ENCODE measurements around the gene TMEM174.

Gene TMEM174

GRCh38 chr5:73154208-73155006 lies 18.6 kb upstream of the TMEM174 start:
- DNase-seq (ENCODE audit: low spot score) = no peak

- DNase-seq (ENCODE audit: low spot score) = no peak
Observed at GRCh38 chr5:73155271-73156222, 17.4 kb upstream of the TMEM174 start.

- no peak for DNase-seq (ENCODE audit: low spot score)
Observed at GRCh38 chr5:73157414-73158303, 15.3 kb upstream of the TMEM174 start.

GRCh38 chr5:73158313-73158712 lies 14.7 kb upstream of the TMEM174 start:
- DNase-seq (ENCODE audit: low spot score) = no peak

GRCh38 chr5:73160239-73160671 lies 12.7 kb upstream of the TMEM174 start:
- DNase-seq (ENCODE audit: low spot score) = no peak

GRCh38 chr5:73170522-73170921 lies 2.5 kb upstream of the TMEM174 start:
- peak; percentile 17 for DNase-seq (ENCODE audit: low spot score)

- DNase-seq (ENCODE audit: low spot score) = no peak
Observed at GRCh38 chr5:73171495-73171894, 1.5 kb upstream of the TMEM174 start.

- DNase-seq (ENCODE audit: low spot score) = no peak
Observed at GRCh38 chr5:73174100-73174815, 1.3 kb downstream of the TMEM174 start.

- no peak for DNase-seq (ENCODE audit: low spot score)
Observed at GRCh38 chr5:73176250-73176649, 3.3 kb downstream of the TMEM174 start.

GRCh38 chr5:73178265-73178664 lies 5.3 kb downstream of the TMEM174 start:
- DNase-seq (ENCODE audit: low spot score) = no peak

GRCh38 chr5:73179730-73180129 lies 6.7 kb downstream of the TMEM174 start:
- no peak for DNase-seq (ENCODE audit: low spot score)

- no peak for DNase-seq (ENCODE audit: low spot score)
Observed at GRCh38 chr5:73180566-73180965, 7.6 kb downstream of the TMEM174 start.

- no peak for DNase-seq (ENCODE audit: low spot score)
Observed at GRCh38 chr5:73182307-73182706, 9.3 kb downstream of the TMEM174 start.

GRCh38 chr5:73183000-73183399 lies 10.0 kb downstream of the TMEM174 start:
- DNase-seq (ENCODE audit: low spot score) = no peak

- no peak for DNase-seq (ENCODE audit: low spot score)
Observed at GRCh38 chr5:73183481-73183891, 10.5 kb downstream of the TMEM174 start.

- DNase-seq (ENCODE audit: low spot score) = no peak
Observed at GRCh38 chr5:73186976-73187375, 14.0 kb downstream of the TMEM174 start.

GRCh38 chr5:73188764-73189531 lies 16.0 kb downstream of the TMEM174 start:
- DNase-seq (ENCODE audit: low spot score) = no peak

GRCh38 chr5:73189871-73190376 lies 16.9 kb downstream of the TMEM174 start:
- DNase-seq (ENCODE audit: low spot score) = peak; percentile 7

GRCh38 chr5:73192370-73192769 lies 19.4 kb downstream of the TMEM174 start:
- no peak for DNase-seq (ENCODE audit: low spot score)

GRCh38 chr5:73193592-73193991 lies 20.6 kb downstream of the TMEM174 start:
- DNase-seq (ENCODE audit: low spot score) = no peak
